ENCODE measurements around the gene PLXNA3.

DNA sequence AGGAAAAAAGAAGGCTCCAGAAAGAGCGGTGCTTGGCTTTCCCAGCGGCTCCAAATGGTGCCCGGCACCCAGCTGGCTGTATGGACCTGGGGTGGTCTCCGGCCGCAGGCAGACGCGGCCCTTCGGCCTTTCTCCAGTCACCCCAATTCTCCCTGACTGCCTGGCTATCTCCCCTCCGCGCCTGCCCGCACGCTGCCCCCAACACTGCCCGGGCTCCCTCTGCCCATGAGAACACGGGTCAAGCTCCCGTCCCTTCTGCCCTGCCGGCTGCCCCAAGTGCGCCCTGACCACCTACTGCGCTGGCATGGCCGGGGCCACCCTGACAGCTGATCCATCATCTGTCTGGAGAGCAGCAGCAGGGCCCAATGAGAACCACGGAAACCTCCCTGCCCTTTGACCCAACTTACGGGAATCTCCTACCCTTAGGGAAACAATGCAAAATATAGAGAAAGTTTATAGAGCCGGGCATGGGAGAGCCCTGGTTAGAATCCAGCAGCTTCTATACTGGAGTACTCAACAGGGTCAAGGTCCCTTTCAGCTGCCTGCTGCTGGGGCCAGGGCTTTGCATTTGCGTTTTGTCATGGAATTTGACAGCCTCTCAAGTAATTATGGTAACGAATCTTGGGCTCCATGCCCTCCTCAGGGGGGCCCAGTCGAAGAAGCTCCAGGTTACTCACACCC lies 59.2 kb downstream of the PLXNA3 start:
- TF ChIP-seq CTCF (IDR thresholded peaks at IDR 0.05) (no peak), POLR2A (IDR thresholded peaks at IDR 0.05) (no peak)
